HG02763 (cell line): Measurements from ENCODE around the gene RPS15A.
"Not testable (repeated sequence)": the region's sequence is repeated elsewhere in the genome, so short reads cannot be mapped to it uniquely, and the experiment has no call there.

Experiments
- ATAC-seq: cut with Tn5 transposase; IDR thresholded peaks from one replicate; pipeline ENCODE4 v1.9.1; 2021; ENCODE audit warnings: mild to moderate bottlenecking, moderate library complexity; ENCODE audit not compliant: unreplicated experiment

The RPS15A gene

GRCh38 chr16:18797746-18798145 lies 7.6 kb upstream of the RPS15A start:
- no peak for ATAC-seq

GRCh38 chr16:18796377-18796776 lies 6.2 kb upstream of the RPS15A start:
- no peak for ATAC-seq

GRCh38 chr16:18792836-18793433 lies 2.8 kb upstream of the RPS15A start:
- ATAC-seq: no peak

DNA sequence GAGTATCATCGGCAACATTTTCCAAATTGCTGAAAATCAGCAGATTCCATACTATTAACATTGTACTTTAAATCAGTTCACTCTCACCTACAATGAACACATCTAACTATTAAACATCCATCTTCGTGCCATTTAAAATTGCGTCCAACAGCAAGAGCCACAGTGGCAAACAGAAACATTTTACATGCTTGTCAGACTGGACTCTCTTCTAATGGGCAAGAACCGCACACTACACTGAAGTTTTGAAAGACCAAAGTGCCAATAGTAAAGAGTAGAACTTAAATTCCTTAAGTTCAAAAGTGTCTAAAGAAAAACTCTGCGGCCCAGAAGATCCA lies 652 bp downstream of the RPS15A start:
- no peak for ATAC-seq

DNA sequence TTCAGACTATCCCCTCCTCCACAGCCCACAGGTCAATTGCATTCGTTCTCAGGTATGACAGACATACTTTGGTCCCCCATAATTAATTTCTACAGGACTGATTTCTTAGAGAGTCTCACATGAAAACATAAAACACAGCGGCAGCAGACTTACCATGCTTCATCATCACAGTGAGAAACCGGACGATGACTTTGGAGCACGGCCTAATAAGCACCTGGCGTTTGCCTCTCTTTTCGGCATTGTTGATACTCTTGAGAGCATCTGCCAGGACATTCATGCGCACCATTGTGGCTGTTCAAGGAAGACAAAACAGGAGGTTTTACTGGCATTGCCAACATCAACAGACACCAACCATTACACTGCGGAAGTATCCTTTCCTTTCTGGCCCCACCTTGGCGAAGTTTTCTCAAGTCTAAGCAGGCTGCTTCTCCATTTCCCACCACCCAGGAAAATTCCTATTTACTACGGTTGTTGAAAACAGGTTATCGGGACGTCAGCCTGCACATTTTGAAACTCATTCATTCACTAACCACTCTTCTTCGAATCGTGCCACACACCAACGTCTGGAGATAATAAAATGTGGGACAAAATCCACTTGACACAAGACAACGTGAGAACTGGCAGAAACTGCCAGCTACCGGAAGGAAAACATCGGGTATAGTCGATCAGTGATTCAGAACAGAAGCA lies 1.2 kb downstream of the RPS15A start:
- ATAC-seq: no peak

GRCh38 chr16:18784917-18785623 lies 5.1 kb downstream of the RPS15A start:
- ATAC-seq: no peak

DNA sequence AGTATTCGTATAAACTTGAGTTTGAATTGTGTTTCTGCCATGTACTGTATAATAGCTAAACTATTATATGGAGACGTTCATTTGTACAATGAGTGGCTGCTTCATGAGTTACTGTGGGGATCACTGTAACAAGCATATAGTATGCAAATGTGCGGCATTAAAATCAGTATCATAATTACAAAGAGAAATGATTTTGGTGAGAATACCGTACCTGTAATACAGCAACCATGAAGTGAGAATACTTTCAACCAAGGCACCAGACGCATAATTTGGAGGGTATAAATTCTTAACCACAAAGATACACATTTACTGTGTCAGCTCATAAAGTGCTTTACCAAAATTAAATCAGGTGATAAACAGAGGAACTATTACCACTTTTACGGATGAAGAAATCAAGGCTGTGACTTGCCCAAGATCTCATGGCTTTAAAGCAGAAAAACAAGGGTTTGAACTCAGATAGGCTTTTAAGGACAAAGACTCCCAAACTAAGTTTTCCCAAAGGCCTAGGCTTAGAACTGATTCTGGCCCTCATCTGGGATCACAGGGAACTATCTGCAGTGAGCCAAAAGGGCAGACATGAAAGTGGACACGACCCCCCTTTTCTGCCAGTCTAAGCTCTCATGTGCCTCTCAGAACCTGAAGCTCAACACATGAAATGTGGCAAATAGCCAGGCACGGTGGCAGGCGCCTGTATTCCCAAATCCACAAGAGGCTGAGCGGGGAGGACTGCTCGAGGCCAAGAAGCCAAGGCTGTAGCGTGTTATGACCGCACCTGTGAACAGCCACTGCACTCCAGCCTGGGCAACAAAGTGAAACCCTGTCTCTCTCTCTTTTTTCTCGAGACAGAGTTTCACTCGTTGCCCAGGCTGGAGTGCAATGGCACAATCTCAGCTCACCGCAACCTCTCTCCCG lies 6.4 kb downstream of the RPS15A start:
- ATAC-seq: no peak

- ATAC-seq: no peak
Measured at GRCh38 chr16:18782697-18783429, 7.3 kb downstream of the RPS15A start.

DNA sequence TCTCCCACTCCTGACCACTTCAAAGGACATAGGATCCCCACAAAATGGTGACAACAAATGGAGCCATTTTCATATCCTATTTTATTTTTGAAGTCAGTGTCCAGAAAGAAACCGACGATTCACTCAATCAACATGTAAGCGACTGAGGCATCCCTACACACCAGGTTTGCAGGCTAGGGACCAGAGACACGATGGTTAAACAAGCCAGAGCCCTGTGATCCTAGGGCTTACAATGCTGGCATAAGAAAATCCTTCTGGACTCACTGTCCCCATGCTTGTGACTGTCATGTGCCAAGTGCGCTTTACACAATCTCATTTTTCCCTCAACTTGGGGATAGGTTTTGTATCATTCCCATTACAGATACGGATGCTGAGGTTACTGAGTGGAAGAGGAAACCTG lies 8.9 kb downstream of the RPS15A start:
- ATAC-seq: not testable (repeated sequence)

- ATAC-seq: not testable (repeated sequence)
Measured at GRCh38 chr16:18780460-18781026, 9.6 kb downstream of the RPS15A start.

- not testable (repeated sequence) for ATAC-seq
Measured at GRCh38 chr16:18777664-18778063, 12.5 kb downstream of the RPS15A start.

DNA sequence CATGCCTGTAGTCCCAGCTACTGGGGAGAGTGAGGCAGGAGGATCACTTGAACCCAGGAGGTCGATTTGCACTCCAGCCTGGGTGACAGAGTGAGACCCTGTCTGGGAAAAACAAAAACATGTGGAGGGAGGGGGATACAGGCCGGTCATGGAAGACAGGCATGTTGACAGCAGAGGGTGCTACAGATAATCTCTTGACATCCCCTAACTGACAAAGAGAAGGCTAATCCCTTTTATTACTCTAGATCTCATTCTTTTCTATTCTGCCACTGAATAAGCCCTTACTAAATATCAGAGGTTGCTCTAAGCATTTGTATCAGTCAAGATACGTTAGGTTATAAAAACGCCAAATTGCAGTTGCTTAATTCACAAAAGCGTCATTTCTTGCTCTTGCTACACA lies 13.8 kb downstream of the RPS15A start:
- ATAC-seq: not testable (repeated sequence)

DNA sequence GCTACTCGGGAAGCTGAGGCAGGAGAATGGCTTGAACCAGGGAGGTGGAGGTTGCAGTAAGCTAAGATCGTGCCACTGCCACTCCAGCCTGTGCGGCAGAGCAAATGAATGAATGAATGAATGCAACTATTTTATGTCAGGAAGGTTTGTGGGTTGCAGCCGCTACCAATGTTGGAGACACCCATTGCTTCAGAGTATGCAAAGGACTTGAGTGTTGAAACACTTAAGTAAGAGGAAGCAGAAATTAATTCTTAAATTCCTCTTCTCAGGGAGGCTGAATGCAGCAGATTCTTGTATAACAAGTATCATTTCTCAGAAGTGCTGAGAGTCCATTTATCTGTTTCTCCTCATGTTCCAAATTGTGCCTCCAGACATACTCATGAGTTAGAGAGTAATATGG lies 15.5 kb downstream of the RPS15A start:
- not testable (repeated sequence) for ATAC-seq

- ATAC-seq: not testable (repeated sequence)
Measured at GRCh38 chr16:18772171-18772570, 18.0 kb downstream of the RPS15A start.

DNA sequence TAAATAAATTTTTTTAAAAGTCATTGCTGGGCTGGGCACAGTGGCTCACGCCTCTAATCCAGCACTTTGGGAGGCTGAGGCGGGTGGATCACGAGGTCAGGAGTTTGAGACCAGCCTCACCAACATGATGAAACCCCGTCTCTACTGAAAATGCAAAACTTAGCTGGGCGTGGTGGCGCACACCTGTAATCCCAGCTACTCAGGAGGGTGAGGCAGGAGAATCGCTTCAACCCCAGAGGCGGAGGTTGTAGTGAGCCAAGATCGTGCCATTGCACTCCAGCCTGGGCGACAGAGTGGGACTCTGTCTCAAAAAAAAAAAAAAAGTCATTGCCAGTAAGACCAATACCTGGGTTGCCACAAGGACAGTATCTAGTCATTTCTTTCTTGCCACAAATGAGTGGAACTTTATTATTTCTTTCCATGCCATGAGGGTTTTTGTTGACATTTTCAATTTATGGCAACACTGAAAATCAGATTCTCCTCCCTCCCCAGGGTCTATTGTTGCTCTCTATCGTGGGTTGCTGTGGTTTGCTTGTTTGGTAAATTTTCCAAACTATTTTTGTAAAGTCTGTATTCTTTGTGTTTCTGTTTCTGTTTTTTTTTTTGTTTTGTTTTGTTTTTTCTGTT lies 19.7 kb downstream of the RPS15A start:
- not testable (repeated sequence) for ATAC-seq

DNA sequence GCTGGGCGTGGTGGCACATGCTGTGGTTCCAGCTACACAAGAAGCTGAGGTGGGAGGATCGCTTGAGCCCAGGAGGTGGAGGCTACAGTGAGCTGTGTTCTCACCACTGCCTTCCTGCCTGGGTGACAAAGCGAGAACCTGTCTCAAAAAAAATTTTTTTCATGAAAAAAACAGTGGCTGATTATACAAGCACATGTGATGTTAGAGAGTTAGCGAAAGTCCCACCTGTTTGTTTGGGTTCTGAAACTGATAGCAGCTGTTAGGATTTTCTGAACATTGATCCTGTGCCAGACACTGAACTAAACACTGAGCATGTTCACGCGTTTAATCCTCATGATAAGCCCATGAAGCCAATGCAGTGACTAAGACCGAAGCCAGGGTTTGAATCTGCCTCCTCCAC lies 22.9 kb downstream of the RPS15A start:
- ATAC-seq: peak; percentile 62

- peak; percentile 35 for ATAC-seq
Measured at GRCh38 chr16:18762713-18763112, 27.4 kb downstream of the RPS15A start.

GRCh38 chr16:18759598-18760520 lies 30.3 kb downstream of the RPS15A start:
- not testable (repeated sequence) for ATAC-seq
